SK-N-SH treated with all-trans-retinoic acid at 6 μM for 48 hours (cell line): Measurements from ENCODE around the gene GALE.

Experiments
- BACH2 ChIP-seq: fragments of 250-450 bp; sonication (Bioruptor Pico); IDR thresholded peaks from 2 replicates; pipeline ENCODE4 v1.9.0; 2021; ENCODE audit warnings: mild to moderate bottlenecking, borderline replicate concordance
- ISL1 ChIP-seq: fragments of 250-450 bp; sonication (Bioruptor Pico); IDR thresholded peaks from 2 replicates; pipeline ENCODE4 v2.1.2; 2022; ENCODE audit warnings: mild to moderate bottlenecking, moderate library complexity
- TOX ChIP-seq: fragments of 250-450 bp; sonication (Bioruptor Pico); IDR thresholded peaks from 2 replicates; pipeline ENCODE4 v1.8.0; 2021; ENCODE audit warnings: mild to moderate bottlenecking, moderate library complexity, borderline replicate concordance
- ZNF8 ChIP-seq: fragments of 450-650 bp; formaldehyde crosslinking; IDR thresholded peaks from 2 replicates; pipeline ENCODE4 v1.5.0; 2020; ENCODE audit warnings: mild to moderate bottlenecking, moderate library complexity
- TF ChIP-seq, protein P1 (sequence below): fragments of 250-450 bp; sonication (Bioruptor Pico); IDR thresholded peaks from 2 replicates; pipeline ENCODE4 v1.5.1; 2020; ENCODE audit warnings: low read depth, mild to moderate bottlenecking, moderate library complexity
- TF ChIP-seq, protein P2 (sequence below): fragments of 250-450 bp; sonication (Bioruptor Pico); IDR thresholded peaks from 2 replicates; pipeline ENCODE4 v1.5.1; 2021; ENCODE audit warnings: mild to moderate bottlenecking, moderate library complexity
- TF ChIP-seq, protein P3 (sequence below): fragments of 250-450 bp; sonication (Bioruptor Pico); IDR thresholded peaks from 2 replicates; pipeline ENCODE4 v1.8.0; 2020; ENCODE audit warnings: mild to moderate bottlenecking, moderate library complexity, borderline replicate concordance

DNA sequence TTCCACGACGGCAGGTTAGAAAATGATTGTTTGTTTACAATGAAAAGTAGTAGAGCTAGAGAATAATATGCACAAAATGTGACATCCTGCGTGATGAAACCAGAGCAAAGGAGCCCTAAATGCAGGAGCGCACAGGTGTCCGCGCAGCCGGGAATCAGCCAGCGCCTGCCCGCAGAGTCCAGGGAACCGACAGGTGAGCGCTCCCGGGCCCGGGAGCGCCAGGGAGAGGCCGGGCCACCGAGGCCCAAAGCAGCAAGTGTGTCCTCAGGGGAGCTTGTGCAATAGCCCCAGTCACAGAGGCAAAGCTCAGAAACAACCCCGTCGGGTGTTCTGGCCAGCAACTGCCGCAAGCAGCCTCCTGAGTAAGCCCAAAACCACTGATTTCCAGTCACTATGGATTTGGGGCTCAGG, 789 bp upstream of the GALE start:
- TF ChIP-seq, protein P1, sequence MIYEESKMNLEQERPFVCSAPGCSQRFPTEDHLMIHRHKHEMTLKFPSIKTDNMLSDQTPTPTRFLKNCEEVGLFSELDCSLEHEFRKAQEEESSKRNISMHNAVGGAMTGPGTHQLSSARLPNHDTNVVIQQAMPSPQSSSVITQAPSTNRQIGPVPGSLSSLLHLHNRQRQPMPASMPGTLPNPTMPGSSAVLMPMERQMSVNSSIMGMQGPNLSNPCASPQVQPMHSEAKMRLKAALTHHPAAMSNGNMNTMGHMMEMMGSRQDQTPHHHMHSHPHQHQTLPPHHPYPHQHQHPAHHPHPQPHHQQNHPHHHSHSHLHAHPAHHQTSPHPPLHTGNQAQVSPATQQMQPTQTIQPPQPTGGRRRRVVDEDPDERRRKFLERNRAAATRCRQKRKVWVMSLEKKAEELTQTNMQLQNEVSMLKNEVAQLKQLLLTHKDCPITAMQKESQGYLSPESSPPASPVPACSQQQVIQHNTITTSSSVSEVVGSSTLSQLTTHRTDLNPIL (CRISPR knock-in tag) = no peak
- TF ChIP-seq, protein P2, sequence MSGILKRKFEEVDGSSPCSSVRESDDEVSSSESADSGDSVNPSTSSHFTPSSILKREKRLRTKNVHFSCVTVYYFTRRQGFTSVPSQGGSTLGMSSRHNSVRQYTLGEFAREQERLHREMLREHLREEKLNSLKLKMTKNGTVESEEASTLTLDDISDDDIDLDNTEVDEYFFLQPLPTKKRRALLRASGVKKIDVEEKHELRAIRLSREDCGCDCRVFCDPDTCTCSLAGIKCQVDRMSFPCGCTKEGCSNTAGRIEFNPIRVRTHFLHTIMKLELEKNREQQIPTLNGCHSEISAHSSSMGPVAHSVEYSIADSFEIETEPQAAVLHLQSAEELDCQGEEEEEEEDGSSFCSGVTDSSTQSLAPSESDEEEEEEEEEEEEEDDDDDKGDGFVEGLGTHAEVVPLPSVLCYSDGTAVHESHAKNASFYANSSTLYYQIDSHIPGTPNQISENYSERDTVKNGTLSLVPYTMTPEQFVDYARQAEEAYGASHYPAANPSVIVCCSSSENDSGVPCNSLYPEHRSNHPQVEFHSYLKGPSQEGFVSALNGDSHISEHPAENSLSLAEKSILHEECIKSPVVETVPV = no peak
- TF ChIP-seq, protein P3, sequence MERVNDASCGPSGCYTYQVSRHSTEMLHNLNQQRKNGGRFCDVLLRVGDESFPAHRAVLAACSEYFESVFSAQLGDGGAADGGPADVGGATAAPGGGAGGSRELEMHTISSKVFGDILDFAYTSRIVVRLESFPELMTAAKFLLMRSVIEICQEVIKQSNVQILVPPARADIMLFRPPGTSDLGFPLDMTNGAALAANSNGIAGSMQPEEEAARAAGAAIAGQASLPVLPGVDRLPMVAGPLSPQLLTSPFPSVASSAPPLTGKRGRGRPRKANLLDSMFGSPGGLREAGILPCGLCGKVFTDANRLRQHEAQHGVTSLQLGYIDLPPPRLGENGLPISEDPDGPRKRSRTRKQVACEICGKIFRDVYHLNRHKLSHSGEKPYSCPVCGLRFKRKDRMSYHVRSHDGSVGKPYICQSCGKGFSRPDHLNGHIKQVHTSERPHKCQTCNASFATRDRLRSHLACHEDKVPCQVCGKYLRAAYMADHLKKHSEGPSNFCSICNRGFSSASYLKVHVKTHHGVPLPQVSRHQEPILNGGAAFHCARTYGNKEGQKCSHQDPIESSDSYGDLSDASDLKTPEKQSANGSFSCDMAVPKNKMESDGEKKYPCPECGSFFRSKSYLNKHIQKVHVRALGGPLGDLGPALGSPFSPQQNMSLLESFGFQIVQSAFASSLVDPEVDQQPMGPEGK (CRISPR knock-in tag) = no peak
- no peak for TF ChIP-seq TOX (CRISPR knock-in tag)
- no peak for TF ChIP-seq BACH2 (CRISPR knock-in tag)
- TF ChIP-seq ZNF8 (CRISPR knock-in tag) = no peak
- no peak for TF ChIP-seq ISL1 (CRISPR knock-in tag)
